HepG2 (cell line): Measurements from ENCODE around the gene OVCA2. TPM values are rescaled to one million over a fixed set of nuclear protein-coding genes. Genes with fewer than 3 reads are reported as not detected.

Source experiments
- ATAC-seq: fragments of 200-7000 bp; cut with Tn5 transposase; 3 replicates; pipeline ENCODE4 v1.9.1; 2020; ENCODE audit warnings: mild to moderate bottlenecking, moderate library complexity
- BruUV-seq: library from RNA; stranded (reverse); fragments of 400-500 nt; replicated peaks from 2 replicates; lab custom pipeline; 2021; lab: Mats Ljungman, UMichigan
- CTCF ChIA-PET: fragments of 300-600 bp; formaldehyde crosslinking; extraction: SDS; loops from one replicate; lab custom pipeline; 2021; ENCODE audit warnings: low total read pairs, inconsistent platforms, low intra/inter-chr PET ratio; lab: Yijun Ruan, JAX
- POLR2A ChIA-PET: fragments of 350-600 bp; sonication (Branson Sonifier 250); formaldehyde crosslinking; loops from one replicate; lab custom pipeline; 2020; ENCODE audit warnings: antibody characterized with exemption, inconsistent platforms; lab: Yijun Ruan, JAX
- DNase-seq: peaks from one replicate; pipeline ENCODE4 v3.0.0-alpha.2; 2015; ENCODE audit warnings: low spot score
- FAIRE-seq: peaks from 3 replicates; lab custom pipeline; 2011; peaks lifted over from hg19 to GRCh38; lab: Jason Lieb, UNC
- H2AFZ ChIP-seq: one replicate; pipeline ENCODE4 v1.6.1; 2011; ENCODE audit warnings: low read length, inconsistent platforms
- H3K27ac ChIP-seq: fragments of 300-600 bp; 3 replicates; pipeline ENCODE4 v1.8.0; 2011; ENCODE audit warnings: mixed run types, mild to moderate bottlenecking, mixed read lengths, low read length, inconsistent platforms; ENCODE audit not compliant: insufficient read depth; ENCODE audit errors: extremely low read length
- H3K27me3 ChIP-seq, 2 experiments: fragments of 200-600 bp in 1 of 2; 2 replicates in 1 of 2; 3 replicates in 1 of 2; pipeline versions ENCODE4 v1.6.0 to v1.8.0; 2011; ENCODE audit warnings: low read length in 2 of 2, mild to moderate bottlenecking in 2 of 2, moderate library complexity in 2 of 2, inconsistent platforms in 1 of 2; ENCODE audit not compliant: insufficient read depth in 2 of 2, control insufficient read depth in 1 of 2
- H3K36me3 ChIP-seq, 2 experiments: fragments of 200-600 bp in 1 of 2; replicated peaks in 1 of 2; 2 replicates in 1 of 2; 3 replicates in 1 of 2; pipeline versions ENCODE4 v1.5.1 to v1.8.0; 2011; ENCODE audit warnings: low read length in 2 of 2, inconsistent platforms in 1 of 2; ENCODE audit not compliant: insufficient read depth in 2 of 2, control insufficient read depth in 1 of 2
- H3K4me1 ChIP-seq: 2 replicates; pipeline ENCODE4 v1.5.1; 2012; ENCODE audit warnings: low read length, inconsistent platforms; ENCODE audit not compliant: insufficient read depth
- H3K4me2 ChIP-seq: 2 replicates; pipeline ENCODE4 v1.6.0; 2011; ENCODE audit warnings: low read depth, low read length, inconsistent platforms
- H3K4me3 ChIP-seq, 3 experiments: fragments of 200-600 bp in 1 of 3; sonication (generic), shearing (Covaris generic) in 1 of 3; replicated peaks in 1 of 3; 2 replicates each; pipeline ENCODE4 v1.5.1; 2011 to 2016; ENCODE audit warnings: low read length in 3 of 3, inconsistent platforms in 2 of 3, low read depth in 2 of 3, mild to moderate bottlenecking in 2 of 3, control low read depth in 1 of 3, mixed read lengths in 1 of 3; ENCODE audit not compliant: insufficient read depth in 1 of 3
- H3K79me2 ChIP-seq: one replicate; pipeline ENCODE4 v1.6.1; 2011; ENCODE audit warnings: low read length, inconsistent platforms; ENCODE audit not compliant: insufficient read depth
- H3K9ac ChIP-seq: 2 replicates; pipeline ENCODE4 v1.6.0; 2011; ENCODE audit warnings: mild to moderate bottlenecking, low read depth, low read length, inconsistent platforms; ENCODE audit not compliant: insufficient read depth
- H3K9me3 ChIP-seq: 2 replicates; pipeline ENCODE4 v1.5.1; 2012; ENCODE audit warnings: mild to moderate bottlenecking, low read length
- H4K20me1 ChIP-seq: 2 replicates; pipeline ENCODE4 v1.6.0; 2011; ENCODE audit warnings: inconsistent platforms, mild to moderate bottlenecking, low read length, moderate library complexity; ENCODE audit not compliant: insufficient read depth
- ARNT2 ChIP-seq: sonication (generic); formaldehyde crosslinking; IDR thresholded peaks from 2 replicates; pipeline ENCODE4 v1.8.0; 2022; ENCODE audit warnings: mild to moderate bottlenecking, low read depth, missing genetic modification reagents, moderate library complexity
- ATF3 ChIP-seq: sonication (generic); formaldehyde crosslinking; IDR thresholded peaks from 2 replicates; pipeline ENCODE4 v1.4.0; 2020; ENCODE audit warnings: missing genetic modification reagents
- CENPX ChIP-seq: sonication (generic); formaldehyde crosslinking; IDR thresholded peaks from 2 replicates; pipeline ENCODE4 v1.9.0; 2021; ENCODE audit warnings: mild to moderate bottlenecking, missing genetic modification reagents, moderate library complexity
- FOXO1 ChIP-seq: sonication (generic); formaldehyde crosslinking; IDR thresholded peaks from 2 replicates; pipeline ENCODE4 v1.4.0; 2020; ENCODE audit warnings: missing genetic modification reagents
- HNRNPL ChIP-seq: fragments of 200-400 bp; formaldehyde crosslinking; IDR thresholded peaks from 2 replicates; pipeline ENCODE4 v1.6.1; 2017; ENCODE audit warnings: mild to moderate bottlenecking, low read depth, low read length
- KDM4B ChIP-seq: sonication (generic); formaldehyde crosslinking; IDR thresholded peaks from 2 replicates; pipeline ENCODE4 v1.4.0; 2020; ENCODE audit warnings: missing genetic modification reagents
- KLF12 ChIP-seq: sonication (generic); formaldehyde crosslinking; IDR thresholded peaks from 2 replicates; pipeline ENCODE4 v1.4.0; 2020; ENCODE audit warnings: missing genetic modification reagents, borderline replicate concordance
- NFRKB ChIP-seq: fragments of 450-650 bp; IDR thresholded peaks from 2 replicates; pipeline ENCODE4 v1.6.1; 2017
- RBM39 ChIP-seq: fragments of 200-400 bp; formaldehyde crosslinking; IDR thresholded peaks from one replicate; pipeline ENCODE4 v1.6.1; 2018; ENCODE audit warnings: antibody characterized with exemption, mild to moderate bottlenecking, low read depth, low read length; ENCODE audit not compliant: poor library complexity, severe bottlenecking
- SSRP1 ChIP-seq: IDR thresholded peaks from 2 replicates; pipeline ENCODE4 v1.6.1; 2016; ENCODE audit warnings: control low read depth
- TGIF2 ChIP-seq: IDR thresholded peaks from 2 replicates; pipeline ENCODE4 v1.6.1; 2016; ENCODE audit warnings: control low read depth, missing compliant biosample characterization
- TRAFD1 ChIP-seq: sonication (generic); formaldehyde crosslinking; IDR thresholded peaks from 2 replicates; pipeline ENCODE4 v1.5.1; 2020; ENCODE audit warnings: missing genetic modification reagents, mild to moderate bottlenecking, borderline replicate concordance
- ZNF224 ChIP-seq: sonication (generic); formaldehyde crosslinking; IDR thresholded peaks from 2 replicates; pipeline ENCODE4 v1.5.0; 2020; ENCODE audit warnings: mild to moderate bottlenecking, missing genetic modification reagents
- ZNF296 ChIP-seq: sonication (generic); formaldehyde crosslinking; conservative IDR thresholded peaks from 2 replicates; pipeline ENCODE4 v1.5.0; 2020; ENCODE audit warnings: mild to moderate bottlenecking, missing genetic modification reagents
- ZNF414 ChIP-seq: sonication (generic); formaldehyde crosslinking; IDR thresholded peaks from 2 replicates; pipeline ENCODE4 v1.5.0; 2020; ENCODE audit warnings: missing genetic modification reagents
- ZNF746 ChIP-seq: sonication (generic); formaldehyde crosslinking; IDR thresholded peaks from 2 replicates; pipeline ENCODE4 v1.8.0; 2022; ENCODE audit warnings: mild to moderate bottlenecking, missing genetic modification reagents
- WGBS: methylation state at CpG from one replicate; pipeline ENCODE4 v1.1.6; 2017; ENCODE audit warnings: low lambda C conversion rate; 5-methylcytosine and 5-hydroxymethylcytosine counted together
- in situ Hi-C: cut with HindIII; loops from 2 replicates; pipeline ENCODE4 v1.10.0; 2017; ENCODE audit warnings: low pct_unique_long_range_greater_than_20kb; ENCODE audit not compliant: extremely low pct_ligation_motif_present
- intact Hi-C: fragments of 100-400 bp; cut with micrococcal nuclease; formaldehyde crosslinking; loops from one replicate; pipeline ENCODE4 v1.10.0; 2022; ENCODE audit not compliant: unreplicated experiment
- polyA plus RNA-seq, 8 experiments: library from polyadenylated mRNA; depleted of rRNA in 3 of 8; stranded (reverse) in 7 of 8; unstranded in 1 of 8; fragments of >200 nt; fragmentation: Illumina TruSeq in 4 of 8; extraction: Trizol in 4 of 8; gene quantifications; 2 replicates each; pipeline versions ENCODE4 v1.2.1 to v1.2.3, GENCODE V29; 2011 to 2016; ENCODE audit warnings: low read depth in 4 of 8, missing spikeins in 1 of 8, mixed read lengths in 1 of 8; ENCODE audit not compliant: insufficient read depth in 1 of 8
- total RNA-seq, 5 experiments: library from RNA; depleted of rRNA; stranded (reverse); fragments of >200 nt; fragmentation: Illumina TruSeq; extraction: Trizol; gene quantifications; 2 replicates each; pipeline ENCODE4 v1.2.3, GENCODE V29; 2016; ENCODE audit warnings: low read depth in 1 of 5

OVCA2 gene
- total and polyA plus RNA-seq, 2 of the 13 experiments (the other 11 are each of a cell fraction or from before 2014, with no cell fraction given) = 23.7 to 28.2 TPM

GRCh38 chr17:2085648-2085949 lies 43.8 kb downstream of the OVCA2 start (continued):
- TF ChIP-seq KLF12 (CRISPR knock-in tag) (no peak), ZNF414 (CRISPR knock-in tag) (no peak)

GRCh38 chr17:2086306-2086705 lies 44.5 kb downstream of the OVCA2 start:
- CTCF ChIA-PET = no interaction called here

More at GRCh38 chr17:2086306-2086705, 44.5 kb downstream of the OVCA2 start:
- TF ChIP-seq FOXO1 (CRISPR knock-in tag) (no peak), ARNT2 (CRISPR knock-in tag) (no peak), KDM4B (CRISPR knock-in tag) (no peak), ZNF296 (no peak), TRAFD1 (no peak), NFRKB (no peak), HNRNPL (no peak), TGIF2 (CRISPR knock-in tag) (no peak), SSRP1 (CRISPR knock-in tag) (no peak), RBM39 (no peak), ATF3 (CRISPR knock-in tag) (no peak), ZNF746 (no peak), ZNF224 (CRISPR knock-in tag) (no peak), CENPX (CRISPR knock-in tag) (no peak)
- TF ChIP-seq, all 625 proteins: peak for 0
- Histone ChIP-seq H3K4me2 (no peak overlapping the region), H3K9ac (no peak overlapping the region), H4K20me1 (no peaks in the 10 kb centered on the region), H3K27ac (no peak overlapping the region), H3K4me1 (peaks cover 32% of the 10 kb centered on the region), H3K36me3 (peaks cover 1 to 18% of the 10 kb centered on the region in 2 experiments; a peak in 4 of 5 replicates), H3K4me3 (no peak overlapping the region), H3K27me3 (no peaks in the 10 kb centered on the region), H3K9me3 (no peaks in the 10 kb centered on the region), H3K79me2 (no peaks in the 10 kb centered on the region), H2AFZ (no peak overlapping the region)
- in situ Hi-C loops = no loop called here
- ATAC-seq (no peak), FAIRE-seq (no peak), DNase-seq (no peak)
- POLR2A ChIA-PET = no interaction called here
- BruUV-seq = no TSS peak
- intact Hi-C loops = no loop called here
- 97% methylated on average over 3 of the region's 3 CpGs for WGBS
